Fibroblast of the aortic adventitia (primary cell): ENCODE data around the gene DDX53. TPM values are rescaled to one million over a fixed set of nuclear protein-coding genes. Genes with fewer than 3 reads are reported as not detected.

Experiments
- DNase-seq: peaks from one replicate; pipeline ENCODE4 v3.0.0-alpha.2; 2010; ENCODE audit warnings: low read depth
- H3K4me3 ChIP-seq: 2 replicates; pipeline ENCODE4 v1.5.1; 2011; ENCODE audit warnings: low read depth, mild to moderate bottlenecking, control low read depth, low read length, moderate library complexity
- total RNA-seq: library from RNA; depleted of rRNA; stranded (reverse); fragments of >200 nt; gene quantifications from 2 replicates; pipeline ENCODE4 v1.2.3, GENCODE V29; 2012; ENCODE audit warnings: low replicate concordance
- TF ChIP-seq, protein P1 (sequence below): IDR thresholded peaks from 2 replicates; pipeline ENCODE4 v1.5.1; 2011; ENCODE audit warnings: mild to moderate bottlenecking, low read length, control low read depth, inconsistent platforms; ENCODE audit not compliant: insufficient read depth

The DDX53 gene
- total RNA-seq: not detected in 2 replicates

DNA sequence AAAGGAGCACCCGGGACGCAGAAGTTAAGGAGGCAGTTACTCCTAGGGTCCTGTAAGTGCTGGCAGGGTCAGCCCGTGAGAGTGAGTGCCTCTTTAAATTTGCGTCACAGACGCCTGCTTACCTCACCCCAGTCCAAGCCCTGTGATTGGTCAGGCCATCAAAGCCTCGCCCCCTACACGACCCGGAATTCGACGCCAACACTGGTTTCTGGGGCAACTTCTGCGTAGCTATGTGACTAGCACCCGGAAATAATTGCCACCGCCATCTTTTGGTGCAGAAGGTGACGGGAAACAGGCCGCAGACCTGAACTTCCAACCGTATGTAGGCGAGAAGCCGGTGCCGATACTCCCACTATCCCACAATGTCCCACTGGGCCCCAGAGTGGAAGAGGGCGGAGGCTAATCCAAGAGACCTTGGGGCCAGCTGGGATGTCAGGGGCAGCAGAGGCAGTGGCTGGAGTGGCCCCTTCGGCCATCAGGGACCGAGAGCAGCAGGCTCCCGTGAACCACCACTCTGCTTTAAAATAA is at the start of gene DDX53:
TSS of gene DDX53 (plus strand) at position 265 of the 528 bp plus-strand sequence. CDS start at position 363, 98 bp downstream.
- no peak for DNase-seq
- TF ChIP-seq, protein P1, sequence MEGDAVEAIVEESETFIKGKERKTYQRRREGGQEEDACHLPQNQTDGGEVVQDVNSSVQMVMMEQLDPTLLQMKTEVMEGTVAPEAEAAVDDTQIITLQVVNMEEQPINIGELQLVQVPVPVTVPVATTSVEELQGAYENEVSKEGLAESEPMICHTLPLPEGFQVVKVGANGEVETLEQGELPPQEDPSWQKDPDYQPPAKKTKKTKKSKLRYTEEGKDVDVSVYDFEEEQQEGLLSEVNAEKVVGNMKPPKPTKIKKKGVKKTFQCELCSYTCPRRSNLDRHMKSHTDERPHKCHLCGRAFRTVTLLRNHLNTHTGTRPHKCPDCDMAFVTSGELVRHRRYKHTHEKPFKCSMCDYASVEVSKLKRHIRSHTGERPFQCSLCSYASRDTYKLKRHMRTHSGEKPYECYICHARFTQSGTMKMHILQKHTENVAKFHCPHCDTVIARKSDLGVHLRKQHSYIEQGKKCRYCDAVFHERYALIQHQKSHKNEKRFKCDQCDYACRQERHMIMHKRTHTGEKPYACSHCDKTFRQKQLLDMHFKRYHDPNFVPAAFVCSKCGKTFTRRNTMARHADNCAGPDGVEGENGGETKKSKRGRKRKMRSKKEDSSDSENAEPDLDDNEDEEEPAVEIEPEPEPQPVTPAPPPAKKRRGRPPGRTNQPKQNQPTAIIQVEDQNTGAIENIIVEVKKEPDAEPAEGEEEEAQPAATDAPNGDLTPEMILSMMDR: no peak
- H3K4me3 ChIP-seq: no peak within 1 kb of the TSS

DNA sequence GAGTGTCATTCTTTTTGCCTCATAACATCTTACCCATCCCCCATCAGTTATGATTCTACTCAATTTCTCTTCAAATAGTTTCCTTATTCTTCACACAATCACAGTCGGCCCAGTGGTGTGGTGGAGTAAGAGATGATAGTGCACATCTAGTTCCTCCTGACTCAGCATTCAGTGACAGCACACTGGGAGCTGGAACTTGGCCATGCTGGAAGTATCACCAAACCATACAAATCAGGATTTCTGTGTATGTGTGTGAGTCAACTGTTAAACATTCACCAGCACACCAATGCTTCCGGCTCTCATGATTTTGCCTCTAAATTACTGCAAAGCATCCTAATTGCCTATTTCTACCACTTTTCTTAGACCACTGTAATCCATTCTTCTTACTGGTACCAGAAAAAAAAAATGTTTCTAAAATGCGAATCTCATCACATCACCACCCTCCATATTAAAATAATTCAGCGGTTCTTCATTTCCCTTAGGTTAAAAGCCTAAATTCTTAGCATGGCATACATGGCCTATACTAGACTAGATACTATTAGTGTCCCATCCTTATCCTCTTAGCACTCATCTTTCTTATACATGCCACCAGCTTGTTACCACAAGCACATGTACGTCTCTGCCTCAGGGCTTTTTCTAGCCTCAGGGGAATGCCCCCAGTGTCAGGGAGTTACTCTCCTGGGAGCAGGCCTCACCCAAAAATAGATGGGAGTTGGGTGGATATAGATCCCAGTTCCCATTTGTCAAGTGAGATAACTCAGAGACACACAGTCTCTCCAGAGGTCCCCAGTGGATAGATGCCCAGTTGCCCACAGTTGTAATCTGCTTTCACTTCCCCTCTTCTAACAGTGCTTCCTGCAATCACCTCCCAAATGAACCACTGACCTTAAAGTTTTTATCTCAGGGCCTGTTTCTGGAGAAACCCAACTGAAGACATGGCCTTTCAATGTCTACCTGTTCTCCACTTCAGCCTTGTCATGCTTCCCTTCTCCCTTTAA is 49.2 kb upstream of the DDX53 start:
- TF ChIP-seq, protein P1: no peak
- DNase-seq: peak; percentile 91

DNA sequence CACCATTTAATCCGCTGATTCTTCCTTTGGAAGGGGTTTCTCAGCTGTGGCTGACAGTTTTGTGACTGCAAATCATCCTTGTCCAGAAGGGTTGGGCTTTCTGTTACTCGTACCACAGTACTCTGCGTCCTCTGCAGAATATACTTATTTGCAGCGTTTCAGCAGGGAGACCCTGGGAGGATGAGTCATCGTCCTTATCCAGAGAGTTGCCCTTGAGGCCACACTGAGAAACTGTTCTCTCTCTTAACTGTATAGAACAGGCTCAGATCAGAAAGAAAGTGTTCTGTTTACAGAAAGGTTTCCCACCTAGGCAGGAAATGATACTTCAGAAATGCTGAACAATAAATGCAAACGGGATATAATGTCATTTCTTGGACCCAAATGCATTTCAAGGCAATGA is 47.8 kb upstream of the DDX53 start:
- no peak overlapping the region for H3K4me3 ChIP-seq
- TF ChIP-seq, protein P1: peak; percentile 25
- DNase-seq: peak; percentile 41

More for the DNA sequence above, 49.2 kb upstream of the DDX53 start:
- H3K4me3 ChIP-seq: no peak overlapping the region

DNA sequence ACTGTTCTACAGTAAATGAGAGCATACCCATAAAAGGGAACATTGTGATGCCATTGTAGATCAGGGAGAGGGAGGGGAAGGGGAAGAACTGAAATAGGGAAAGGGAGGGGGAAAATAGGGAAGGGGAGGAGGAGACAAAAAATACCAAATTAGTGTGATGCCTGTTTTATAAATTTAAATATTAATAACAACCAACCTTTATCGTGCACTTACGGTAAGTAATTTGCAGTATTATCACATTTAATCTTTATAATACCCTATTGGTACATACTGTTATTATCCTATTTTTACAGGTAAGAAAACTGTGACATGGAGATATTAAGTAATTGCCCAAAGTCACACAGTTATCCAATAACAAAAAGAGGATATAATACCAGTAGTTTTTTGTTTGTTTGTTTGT is 41.5 kb upstream of the DDX53 start:
- no peak for DNase-seq
- H3K4me3 ChIP-seq: no peak overlapping the region
- TF ChIP-seq, protein P1: no peak

DNA sequence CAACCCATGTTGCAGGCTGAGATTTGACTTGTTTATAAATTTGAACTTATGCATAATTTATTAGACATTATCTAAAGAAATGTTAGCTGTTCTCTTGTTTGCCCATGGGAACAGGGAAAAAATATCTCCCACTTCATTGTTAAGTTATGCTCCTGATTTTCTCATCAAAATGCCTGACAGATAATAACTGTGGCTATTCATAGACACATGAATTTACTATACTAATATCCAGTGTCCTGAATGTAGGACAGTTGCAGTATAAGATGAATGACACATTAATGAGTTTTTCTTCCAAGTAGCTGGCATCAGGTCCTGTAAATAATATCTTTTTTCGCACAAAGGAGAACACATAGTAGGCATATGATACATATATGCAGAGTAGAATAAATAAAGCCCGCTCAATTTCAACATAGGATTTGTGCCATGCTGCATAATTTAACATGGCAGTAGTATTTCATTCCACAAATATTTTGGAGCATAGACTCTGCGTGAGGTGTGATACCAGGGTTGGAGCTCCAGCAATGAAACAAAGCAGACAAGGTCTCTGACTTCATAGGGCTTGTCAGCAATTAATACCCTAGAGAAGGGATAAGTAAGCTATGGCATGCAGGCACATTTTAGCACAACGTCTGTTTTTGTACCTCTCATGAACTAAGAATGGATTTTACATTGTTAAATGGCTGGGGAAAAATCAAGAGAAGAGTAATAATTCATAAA is 40.4 kb upstream of the DDX53 start:
- peak; percentile 37 for DNase-seq
- TF ChIP-seq, protein P1: no peak
- H3K4me3 ChIP-seq: no peak overlapping the region

DNA sequence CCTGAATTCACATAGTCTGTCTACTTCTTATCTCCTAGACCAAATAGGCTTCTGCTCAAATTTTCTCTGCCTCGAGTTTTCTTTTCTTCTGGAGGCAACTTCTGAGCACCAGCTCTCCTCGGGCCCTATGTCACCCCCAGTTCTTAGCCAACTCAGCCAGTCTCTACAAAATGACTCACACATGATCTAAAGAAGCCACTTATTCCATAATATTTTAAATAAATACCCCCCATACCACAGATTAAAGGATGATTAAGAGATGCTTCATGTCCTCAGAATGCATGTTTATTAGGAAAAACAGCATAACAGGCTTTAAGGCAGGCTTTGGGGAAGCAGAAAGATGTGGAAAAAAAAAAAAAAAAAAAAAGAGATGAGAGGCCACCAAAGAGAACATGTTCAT is 36.6 kb upstream of the DDX53 start:
- DNase-seq: no peak
- no peak overlapping the region for H3K4me3 ChIP-seq
- TF ChIP-seq, protein P1: no peak
